Breast epithelium (tissue), 3 donors: ENCODE results near the gene NWD2.

Source experiments
- CTCF ChIP-seq, 3 donors: fragments of 450-650 bp; IDR thresholded peaks; one replicate each; pipeline ENCODE4 v1.5.1; 2016 to 2017; ENCODE audit warnings: antibody characterized with exemption in 3 of 3, mild to moderate bottlenecking in 3 of 3, moderate library complexity in 3 of 3
- POLR2A ChIP-seq: fragments of 450-650 bp; IDR thresholded peaks from one replicate; pipeline ENCODE4 v1.6.1; 2016; ENCODE audit warnings: antibody characterized with exemption, mild to moderate bottlenecking, moderate library complexity
- POLR2AphosphoS5 ChIP-seq, 3 donors: sonication (generic); formaldehyde crosslinking; IDR thresholded peaks; one replicate each; pipeline ENCODE4 v1.6.1; 2017; ENCODE audit warnings: antibody characterized with exemption in 3 of 3

GRCh38 chr4:37427193-37427592, 182.7 kb downstream of the NWD2 start:
- TF ChIP-seq POLR2A (no peak), CTCF (IDR thresholded peaks at IDR 0.05) (no peak), POLR2AphosphoS5 (IDR thresholded peaks at IDR 0.05) (no peak)
